OCI-LY1 (cell line): ENCODE measurements around the gene DNAH17.

ENCODE experiments used
- H2AFZ ChIP-seq: fragments of 200-600 bp; sonication (generic), shearing (Covaris generic); 2 replicates; pipeline ENCODE4 v1.6.0; 2014; ENCODE audit warnings: antibody characterized with exemption, mild to moderate bottlenecking, low read length
- H3F3A ChIP-seq: fragments of 200-600 bp; sonication (generic), shearing (Covaris generic); 2 replicates; pipeline ENCODE4 v1.6.0; 2014; ENCODE audit warnings: mild to moderate bottlenecking, antibody characterized with exemption, low read length, moderate library complexity; ENCODE audit not compliant: insufficient read depth
- H3K27ac ChIP-seq: fragments of 200-600 bp; sonication (generic); 2 replicates; pipeline ENCODE4 v1.5.1; 2014; ENCODE audit warnings: low read length, mixed run types, mild to moderate bottlenecking, low read depth; ENCODE audit not compliant: poor library complexity, severe bottlenecking
- H3K27me3 ChIP-seq: fragments of 200-600 bp; sonication (generic); 2 replicates; pipeline ENCODE4 v1.6.0; 2014; ENCODE audit warnings: antibody characterized with exemption, mild to moderate bottlenecking, low read length, moderate library complexity; ENCODE audit not compliant: insufficient read depth
- H3K36me3 ChIP-seq: fragments of 200-600 bp; sonication (generic); 2 replicates; pipeline ENCODE4 v1.6.1; 2014; ENCODE audit warnings: mild to moderate bottlenecking, antibody characterized with exemption, low read length, moderate library complexity, mixed read lengths; ENCODE audit not compliant: insufficient read depth
- H3K4me1 ChIP-seq: fragments of 200-600 bp; sonication (generic); 2 replicates; pipeline ENCODE4 v1.5.1; 2014; ENCODE audit warnings: mild to moderate bottlenecking, low read length, moderate library complexity; ENCODE audit not compliant: insufficient read depth, severe bottlenecking
- H3K4me2 ChIP-seq: fragments of 200-600 bp; sonication (generic), shearing (Covaris generic); 2 replicates; pipeline ENCODE4 v1.6.1; 2014; ENCODE audit warnings: low read length
- H3K4me3 ChIP-seq: fragments of 200-600 bp; sonication (generic); 2 replicates; pipeline ENCODE4 v1.5.1; 2014; ENCODE audit warnings: low read length, low read depth, mild to moderate bottlenecking, mixed read lengths; ENCODE audit not compliant: poor library complexity, severe bottlenecking
- H3K79me2 ChIP-seq: fragments of 200-600 bp; shearing (Covaris generic); 2 replicates; pipeline ENCODE4 v1.6.1; 2016; ENCODE audit warnings: mixed run types, low read length, mixed read lengths; ENCODE audit not compliant: insufficient read depth
- H3K9ac ChIP-seq: fragments of 200-600 bp; sonication (generic), shearing (Covaris generic); 2 replicates; pipeline ENCODE4 v1.6.1; 2014; ENCODE audit warnings: mild to moderate bottlenecking, low read length, mixed read lengths
- H3K9me2 ChIP-seq: fragments of 200-600 bp; sonication (generic), shearing (Covaris generic); 2 replicates; pipeline ENCODE4 v1.6.1; 2014; ENCODE audit warnings: low read depth, mild to moderate bottlenecking, low read length, mixed read lengths
- H3K9me3 ChIP-seq: fragments of 200-600 bp; shearing (Covaris generic); 2 replicates; pipeline ENCODE4 v1.6.1; 2014; ENCODE audit warnings: low read length, mixed read lengths
- H4K20me1 ChIP-seq: fragments of 200-600 bp; sonication (generic), shearing (Covaris generic); 2 replicates; pipeline ENCODE4 v1.6.0; 2016; ENCODE audit warnings: mild to moderate bottlenecking, low read length; ENCODE audit not compliant: insufficient read depth
- CTCF ChIP-seq: fragments of 200-600 bp; sonication (generic), shearing (Covaris generic); IDR thresholded peaks from 2 replicates; pipeline ENCODE4 v1.5.1; 2017; ENCODE audit warnings: mild to moderate bottlenecking, antibody characterized with exemption, low read length, moderate library complexity, mixed read lengths
- EZH2 ChIP-seq: fragments of 200-600 bp; sonication (generic), shearing (Covaris generic); IDR thresholded peaks from 2 replicates; pipeline ENCODE4 v1.8.0; 2017; ENCODE audit warnings: borderline replicate concordance, mixed run types, mild to moderate bottlenecking, antibody characterized with exemption, low read length, moderate library complexity, mixed read lengths

The DNAH17 gene, protein sequence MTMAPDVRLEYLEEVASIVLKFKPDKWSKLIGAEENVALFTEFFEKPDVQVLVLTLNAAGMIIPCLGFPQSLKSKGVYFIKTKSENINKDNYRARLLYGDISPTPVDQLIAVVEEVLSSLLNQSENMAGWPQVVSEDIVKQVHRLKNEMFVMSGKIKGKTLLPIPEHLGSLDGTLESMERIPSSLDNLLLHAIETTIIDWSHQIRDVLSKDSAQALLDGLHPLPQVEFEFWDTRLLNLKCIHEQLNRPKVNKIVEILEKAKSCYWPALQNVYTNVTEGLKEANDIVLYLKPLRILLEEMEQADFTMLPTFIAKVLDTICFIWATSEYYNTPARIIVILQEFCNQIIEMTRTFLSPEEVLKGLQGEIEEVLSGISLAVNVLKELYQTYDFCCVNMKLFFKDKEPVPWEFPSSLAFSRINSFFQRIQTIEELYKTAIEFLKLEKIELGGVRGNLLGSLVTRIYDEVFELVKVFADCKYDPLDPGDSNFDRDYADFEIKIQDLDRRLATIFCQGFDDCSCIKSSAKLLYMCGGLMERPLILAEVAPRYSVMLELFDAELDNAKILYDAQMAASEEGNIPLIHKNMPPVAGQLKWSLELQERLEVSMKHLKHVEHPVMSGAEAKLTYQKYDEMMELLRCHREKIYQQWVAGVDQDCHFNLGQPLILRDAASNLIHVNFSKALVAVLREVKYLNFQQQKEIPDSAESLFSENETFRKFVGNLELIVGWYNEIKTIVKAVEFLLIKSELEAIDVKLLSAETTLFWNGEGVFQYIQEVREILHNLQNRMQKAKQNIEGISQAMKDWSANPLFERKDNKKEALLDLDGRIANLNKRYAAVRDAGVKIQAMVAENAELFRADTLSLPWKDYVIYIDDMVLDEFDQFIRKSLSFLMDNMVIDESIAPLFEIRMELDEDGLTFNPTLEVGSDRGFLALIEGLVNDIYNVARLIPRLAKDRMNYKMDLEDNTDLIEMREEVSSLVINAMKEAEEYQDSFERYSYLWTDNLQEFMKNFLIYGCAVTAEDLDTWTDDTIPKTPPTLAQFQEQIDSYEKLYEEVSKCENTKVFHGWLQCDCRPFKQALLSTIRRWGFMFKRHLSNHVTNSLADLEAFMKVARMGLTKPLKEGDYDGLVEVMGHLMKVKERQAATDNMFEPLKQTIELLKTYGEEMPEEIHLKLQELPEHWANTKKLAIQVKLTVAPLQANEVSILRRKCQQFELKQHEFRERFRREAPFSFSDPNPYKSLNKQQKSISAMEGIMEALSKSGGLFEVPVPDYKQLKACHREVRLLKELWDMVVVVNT (N-terminal part only)

DNA sequence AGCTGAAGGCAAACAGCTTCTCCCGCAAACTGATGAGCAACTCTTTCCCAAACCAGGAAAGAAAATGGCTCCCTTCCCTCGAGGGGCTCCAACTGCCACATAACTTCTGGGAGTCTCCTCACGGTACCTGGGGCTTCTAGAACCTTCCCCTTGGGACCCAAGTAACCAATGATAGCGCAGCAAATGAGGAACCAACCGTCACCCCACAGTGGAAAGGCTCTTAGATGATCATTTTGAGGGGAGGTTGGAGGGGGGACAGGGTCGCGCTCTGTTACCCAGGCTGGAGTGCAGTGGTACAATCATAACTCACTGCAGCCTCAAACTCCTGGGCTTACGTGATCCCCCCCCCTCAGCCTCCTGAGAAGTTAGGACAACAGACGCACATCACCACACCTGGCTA lies at the start of gene DNAH17:
Gene DNAH17, minus strand, starts transcription at position 101 of the 400 bp plus-strand sequence. CDS start 2,339 bp downstream, outside the sequence.
- no peaks in the 10 kb centered on the region for H3K27me3 ChIP-seq
- H3K4me1 ChIP-seq, result no peaks in the 10 kb centered on the region
- H3K79me2 ChIP-seq, result no peaks in the 10 kb centered on the region
- H3K9me3 ChIP-seq, result no peaks in the 10 kb centered on the region
- no peak within 1 kb of the TSS for H3K27ac ChIP-seq
- H3F3A ChIP-seq, result no peaks in the 10 kb centered on the region
- H3K9me2 ChIP-seq, result no peaks in the 10 kb centered on the region
- H2AFZ ChIP-seq, result no peak within 1 kb of the TSS
- TF ChIP-seq EZH2 (no peak), CTCF (no peak)
- no peak within 1 kb of the TSS for H3K9ac ChIP-seq
- H3K36me3 ChIP-seq, result no peaks in the 10 kb centered on the region
- no peak within 1 kb of the TSS for H3K4me2 ChIP-seq
- no peak within 1 kb of the TSS for H3K4me3 ChIP-seq
- no peaks in the 10 kb centered on the region for H4K20me1 ChIP-seq

- Histone ChIP-seq H3K4me3 (no peak overlapping the region), H3K27me3 (peaks cover 9% of the 10 kb centered on the region; the same call in 1 of the 2 replicates), H4K20me1 (no peaks in the 10 kb centered on the region), H3K9me2 (no peaks in the 10 kb centered on the region), H3F3A (no peaks in the 10 kb centered on the region), H3K4me1 (no peaks in the 10 kb centered on the region), H3K9me3 (0 out of 2 replicates have a peak, but pooled peaks cover 3% of the 10 kb centered on the region), H3K4me2 (no peak overlapping the region), H2AFZ (no peak overlapping the region), H3K9ac (no peak overlapping the region), H3K27ac (no peak overlapping the region), H3K79me2 (no peaks in the 10 kb centered on the region), H3K36me3 (no peaks in the 10 kb centered on the region)
- TF ChIP-seq CTCF (no peak), EZH2 (no peak)
Measured at GRCh38 chr17:78624324-78625151, 47.3 kb upstream of the DNAH17 start.
